Stimulated activated CD8-positive, alpha-beta memory T cell treated with anti-CD3 and anti-CD28 coated beads, Interleukin-12 subunit alpha, Interleukin-12 subunit beta, amount 100 ng/mL, for 1 hour (primary cell): Measurements from ENCODE around the gene RTL10.

Experiments used
- DNase-seq: peaks from one replicate; pipeline ENCODE4 v3.0.0-alpha.2; 2020; ENCODE audit warnings: low read depth

Gene RTL10

DNA sequence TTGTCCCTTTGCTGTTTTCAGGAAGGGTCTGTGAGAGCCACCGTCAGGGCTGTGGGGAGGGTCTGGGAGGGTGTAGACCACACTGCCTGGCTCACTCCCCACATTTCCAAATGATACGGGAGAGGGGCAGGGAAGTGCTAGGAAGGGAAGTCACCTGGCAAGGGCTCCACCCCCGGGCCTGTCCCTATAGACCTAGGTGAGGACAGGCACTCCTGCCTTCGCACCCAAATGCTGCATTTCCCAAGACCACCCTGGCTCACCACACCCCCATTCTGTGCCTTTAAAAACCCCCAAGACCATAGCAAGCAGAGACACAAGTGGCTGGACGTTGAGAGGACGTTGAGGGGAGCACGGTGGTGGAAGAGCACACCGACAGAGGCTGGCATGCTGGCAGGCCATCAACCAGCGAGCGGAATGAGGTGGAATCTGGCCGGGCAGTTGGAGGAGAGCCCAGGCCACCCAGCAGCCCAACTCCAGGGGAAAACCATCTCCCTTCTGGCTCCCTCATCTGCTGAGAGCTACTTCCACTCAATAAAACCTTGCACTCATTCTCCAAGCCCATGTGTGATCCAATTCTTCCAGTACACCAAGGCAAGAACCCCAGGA, 45.7 kb downstream of the RTL10 start:
- DNase-seq: no peak

DNA sequence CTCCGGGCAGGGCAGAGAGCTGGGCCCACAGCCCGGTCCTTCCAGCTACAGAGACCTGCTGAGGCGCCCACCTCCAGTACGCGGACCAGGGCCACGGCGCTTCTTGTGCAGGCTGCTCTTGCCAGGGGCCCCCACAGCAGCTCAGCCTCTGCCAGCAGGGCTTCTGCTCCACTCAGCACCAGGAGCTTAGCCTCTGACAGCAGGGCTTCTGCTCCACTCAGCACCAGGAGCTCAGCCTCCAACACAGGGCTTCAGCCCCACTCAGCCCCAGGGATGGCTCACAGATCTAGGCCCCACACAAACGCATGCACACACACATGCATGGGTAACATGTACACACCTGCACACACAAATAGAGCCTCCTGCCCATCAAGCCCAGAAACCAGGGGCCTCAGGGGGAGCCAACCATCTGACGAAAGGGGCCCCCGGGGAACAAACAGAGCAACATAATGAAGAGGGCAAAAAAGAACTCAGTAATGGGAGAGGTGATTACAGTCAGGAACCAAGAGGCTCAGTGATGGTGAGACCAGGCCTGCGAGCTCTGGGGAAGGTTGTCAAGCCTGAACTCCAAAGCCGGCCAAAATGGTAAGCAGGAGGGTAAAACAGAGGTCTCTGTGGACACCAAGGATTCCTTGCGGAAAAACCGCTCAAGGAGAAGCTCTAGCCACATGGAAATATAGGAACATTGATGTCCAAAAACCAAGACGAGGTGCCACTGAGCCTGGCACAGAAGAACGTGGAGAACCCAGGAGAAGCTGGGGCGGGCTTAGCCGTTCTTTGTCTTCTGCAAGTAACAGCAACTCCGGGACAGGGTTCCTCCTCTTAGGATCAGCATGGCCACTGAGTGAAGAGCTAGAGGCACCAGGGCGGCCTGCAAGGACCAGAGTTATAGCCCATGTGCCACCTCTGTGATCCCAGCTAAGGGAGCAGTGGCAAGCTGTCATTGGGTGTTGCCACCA, 46.5 kb downstream of the RTL10 start:
- no peak for DNase-seq

DNA sequence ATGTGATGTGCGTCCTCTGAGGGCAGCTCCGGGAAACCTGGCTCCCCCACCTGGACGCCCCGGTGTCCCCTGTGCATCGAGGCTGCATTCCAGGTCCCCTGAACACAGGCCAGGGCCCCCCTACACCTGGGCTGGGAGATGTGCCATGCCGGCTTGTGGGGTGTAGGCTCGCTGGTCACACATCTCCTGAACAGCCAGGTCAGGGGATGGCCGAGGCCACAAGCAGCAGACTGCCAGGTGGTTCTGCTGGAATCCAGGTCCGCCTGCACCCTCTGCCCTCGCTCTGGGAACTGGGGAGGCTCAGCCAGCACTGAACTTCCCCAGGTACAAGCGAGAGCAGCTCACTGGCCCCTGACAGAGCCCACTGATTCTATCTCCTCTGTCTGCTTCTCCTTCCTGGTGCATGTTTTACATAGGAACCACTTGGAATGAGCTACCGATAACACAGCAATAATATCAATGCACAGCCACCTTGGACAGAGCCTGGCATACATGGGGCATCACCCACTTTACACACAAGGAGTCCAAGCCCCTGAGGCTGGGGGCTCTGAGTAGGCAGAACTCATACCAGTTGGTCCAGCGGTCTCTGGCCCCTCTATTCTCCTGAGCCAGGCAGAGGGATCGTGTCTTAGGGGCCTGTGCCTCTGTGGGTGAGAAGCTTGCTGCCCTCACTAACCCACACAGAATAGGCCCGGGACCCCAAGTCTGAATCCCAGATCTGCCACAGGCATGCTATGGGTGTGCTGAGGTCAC, 47.3 kb downstream of the RTL10 start:
- DNase-seq: no peak

DNA sequence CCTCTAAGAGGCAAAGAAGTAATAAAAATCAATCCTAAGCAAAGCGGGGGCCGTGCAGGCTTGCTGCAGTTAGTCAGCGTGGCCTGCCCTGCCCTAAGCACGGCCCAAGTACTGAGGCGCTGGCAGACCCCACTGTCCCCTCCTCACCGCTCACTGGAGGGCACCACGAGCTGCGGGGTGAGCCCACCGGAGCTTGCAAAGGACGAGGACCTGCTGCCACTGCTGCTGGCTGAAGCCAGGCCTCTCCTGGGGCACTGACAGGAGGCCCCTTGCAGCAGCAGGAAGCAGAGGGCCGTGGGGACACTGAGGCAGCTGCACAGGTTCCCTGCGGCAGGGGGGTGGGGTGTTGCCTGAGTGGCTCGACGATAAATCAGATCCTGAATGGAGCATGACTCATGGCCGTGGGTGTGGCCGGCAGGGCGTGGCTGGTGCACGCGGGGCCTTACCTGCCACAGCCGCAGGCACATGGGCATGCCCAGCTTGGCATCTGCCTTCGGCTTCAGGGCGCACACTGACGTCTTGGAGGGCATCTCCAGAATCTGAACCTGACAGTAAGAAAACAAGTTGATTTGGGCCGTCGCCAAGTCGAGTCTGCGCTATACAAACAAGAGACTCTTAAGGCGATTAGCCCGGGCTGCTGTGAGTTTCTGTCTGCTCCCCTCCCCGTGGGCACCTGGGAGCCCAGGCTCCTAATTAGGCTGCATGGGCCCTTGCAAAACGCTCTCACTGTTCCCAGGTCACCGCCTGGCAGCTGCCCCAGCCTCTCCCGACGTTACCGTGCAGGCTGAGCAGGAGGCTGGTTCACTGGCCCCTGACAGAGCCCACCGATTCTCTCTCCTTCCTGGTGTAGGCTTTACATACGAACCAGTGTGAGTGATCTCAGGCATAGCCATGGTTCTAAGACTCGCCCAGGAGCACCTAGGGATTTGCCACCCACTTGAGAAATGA, 48.2 kb downstream of the RTL10 start:
- no peak for DNase-seq

DNA sequence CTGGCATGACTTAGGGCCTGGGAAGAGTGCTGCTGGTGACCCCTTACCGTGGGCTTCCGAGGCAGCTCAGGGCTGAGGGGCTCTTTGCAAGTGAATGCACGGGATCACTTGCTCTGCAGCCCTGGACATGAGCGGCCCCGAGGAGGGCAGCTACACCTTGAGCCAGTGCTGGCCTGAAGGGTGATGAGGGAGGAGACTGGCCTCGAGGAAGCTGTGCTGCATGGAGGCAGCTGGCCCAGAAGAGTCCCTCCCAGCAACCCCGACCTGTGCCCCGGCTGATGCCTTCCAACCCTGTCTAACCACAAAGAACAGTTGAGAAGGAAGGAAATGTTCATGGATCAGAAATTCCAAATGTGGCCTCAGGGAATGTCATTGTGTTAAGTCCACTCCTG, 48.9 kb downstream of the RTL10 start:
- DNase-seq: no peak
